HG03280 (cell line): ENCODE results near the gene DNAJB1.
"Not testable (repeated sequence)": the region's sequence is repeated elsewhere in the genome, so short reads cannot be mapped to it uniquely, and the experiment has no call there.

Source experiments
- ATAC-seq: cut with Tn5 transposase; IDR thresholded peaks from one replicate; pipeline ENCODE4 v1.9.1; 2021; ENCODE audit warnings: mild to moderate bottlenecking, moderate library complexity; ENCODE audit not compliant: unreplicated experiment

DNAJB1 gene

GRCh38 chr19:14525729-14526128, 7.5 kb upstream of the DNAJB1 start:
- no peak for ATAC-seq

- ATAC-seq: no peak
Measured at GRCh38 chr19:14520543-14520942, 2.3 kb upstream of the DNAJB1 start.

- no peak for ATAC-seq
Measured at GRCh38 chr19:14519860-14520407, 1.7 kb upstream of the DNAJB1 start.

GRCh38 chr19:14519245-14519859, 1.2 kb upstream of the DNAJB1 start:
- no peak for ATAC-seq

GRCh38 chr19:14517446-14517839, 754 bp downstream of the DNAJB1 start:
- ATAC-seq: no peak

GRCh38 chr19:14516746-14517438, 1.3 kb downstream of the DNAJB1 start:
- no peak for ATAC-seq

GRCh38 chr19:14516048-14516534, 2.1 kb downstream of the DNAJB1 start:
- ATAC-seq: no peak

- no peak for ATAC-seq
Measured at GRCh38 chr19:14515501-14516047, 2.6 kb downstream of the DNAJB1 start.

GRCh38 chr19:14514215-14514863, 3.9 kb downstream of the DNAJB1 start:
- no peak for ATAC-seq

- no peak for ATAC-seq
Measured at GRCh38 chr19:14512406-14512961, 5.7 kb downstream of the DNAJB1 start.

GRCh38 chr19:14511229-14511593, 7.0 kb downstream of the DNAJB1 start:
- ATAC-seq: no peak

- ATAC-seq: no peak
Measured at GRCh38 chr19:14510311-14511228, 7.6 kb downstream of the DNAJB1 start.

GRCh38 chr19:14507704-14508542, 10.3 kb downstream of the DNAJB1 start:
- ATAC-seq: no peak

- ATAC-seq: no peak
Measured at GRCh38 chr19:14505488-14506239, 12.5 kb downstream of the DNAJB1 start.

GRCh38 chr19:14504575-14504974, 13.6 kb downstream of the DNAJB1 start:
- ATAC-seq: not testable (repeated sequence)

GRCh38 chr19:14503285-14503684, 14.9 kb downstream of the DNAJB1 start:
- no peak for ATAC-seq

- ATAC-seq: no peak
Measured at GRCh38 chr19:14502334-14503092, 15.7 kb downstream of the DNAJB1 start.
